T-cell (primary cell): ENCODE results near the gene MPRIP. TPM values are rescaled to one million over a fixed set of nuclear protein-coding genes. Genes with fewer than 3 reads are reported as not detected.

Experiments
- ATAC-seq, 4 experiments: fragments of 200-7000 bp in 3 of 4; fragments of 150-1000 bp in 1 of 4; cut with Tn5 transposase; replicated peaks in 1 of 4; 1 replicate in 3 of 4; 2 replicates in 1 of 4; pipeline ENCODE4 v1.10.0; 2021; ENCODE audit warnings: moderate library complexity in 3 of 4, mild to moderate bottlenecking in 2 of 4, moderate number of reproducible peaks in 1 of 4
- CTCF ChIA-PET, 2 donors: fragments of 300-600 bp; sonication (Branson Sonifier 250); formaldehyde crosslinking; loops; one replicate each; lab custom pipeline; 2022; ENCODE audit warnings: antibody characterized with exemption in 2 of 2; lab: Charles Lee
- POLR2A ChIA-PET, 2 donors: fragments of 300-600 bp; sonication (Branson Sonifier 250); formaldehyde crosslinking; loops; one replicate each; lab custom pipeline; 2022; ENCODE audit warnings: antibody characterized with exemption in 2 of 2; lab: Charles Lee
- DNase-seq, 35 experiments: peaks; one replicate each; pipeline versions ENCODE4 v3.0.0 to v3.0.0-alpha.2; 2013 to 2023
- H3K27ac ChIP-seq: one replicate; pipeline ENCODE4 v1.5.1; 2013; ENCODE audit warnings: low read length
- H3K27me3 ChIP-seq, 2 experiments: replicated peaks in 1 of 2; 1 replicate in 1 of 2; 2 replicates in 1 of 2; pipeline versions ENCODE4 v1.6.1 to v1.7.0; 2013; ENCODE audit warnings: low read length in 1 of 2, mixed read lengths in 1 of 2; ENCODE audit not compliant: control insufficient read depth in 2 of 2, insufficient read depth in 2 of 2; ENCODE audit errors: extremely low read depth in 1 of 2
- H3K36me3 ChIP-seq, 2 donors: 1 replicate in 1 of 2; 2 replicates in 1 of 2; pipeline versions ENCODE4 v1.6.1 to v1.7.0; 2013; ENCODE audit warnings: low read length in 1 of 2; ENCODE audit not compliant: control insufficient read depth in 2 of 2, insufficient read depth in 1 of 2; ENCODE audit errors: extremely low read depth in 1 of 2
- H3K4me1 ChIP-seq, 2 experiments: 1 replicate in 1 of 2; 2 replicates in 1 of 2; pipeline versions ENCODE4 v1.6.1 to v1.7.0; 2013; ENCODE audit warnings: low read length in 2 of 2, mixed read lengths in 1 of 2; ENCODE audit not compliant: insufficient read depth in 2 of 2, control insufficient read depth in 1 of 2; ENCODE audit errors: extremely low read depth in 1 of 2
- H3K4me3 ChIP-seq, 2 donors: 1 replicate in 1 of 2; 2 replicates in 1 of 2; pipeline versions ENCODE4 v1.5.1 to v1.7.0; 2013; ENCODE audit warnings: mild to moderate bottlenecking in 2 of 2, low read length in 1 of 2, moderate library complexity in 1 of 2; ENCODE audit not compliant: control insufficient read depth in 1 of 2; ENCODE audit errors: extremely low read depth in 1 of 2
- H3K9me3 ChIP-seq: 2 replicates; pipeline ENCODE4 v1.7.0; 2013
- H3K27ac Mint-ChIP-seq, 2 donors: one replicate each; pipeline ENCODE4 v1.8.0; 2020 to 2021; ENCODE audit warnings: mild to moderate bottlenecking in 2 of 2, mixed read lengths in 2 of 2
- H3K27me3 Mint-ChIP-seq, 2 donors: one replicate each; pipeline ENCODE4 v1.8.0; 2021 to 2022; ENCODE audit warnings: mixed read lengths in 2 of 2
- H3K36me3 Mint-ChIP-seq: one replicate; pipeline ENCODE4 v1.8.0; 2021; ENCODE audit warnings: mixed read lengths
- H3K4me1 Mint-ChIP-seq, 3 donors: one replicate each; pipeline ENCODE4 v1.8.0; 2020 to 2022; ENCODE audit warnings: mixed read lengths in 3 of 3, mild to moderate bottlenecking in 1 of 3
- H3K4me3 Mint-ChIP-seq, 3 donors: one replicate each; pipeline ENCODE4 v1.8.0; 2020 to 2022; ENCODE audit warnings: mild to moderate bottlenecking in 3 of 3, mixed read lengths in 3 of 3, moderate library complexity in 3 of 3
- H3K9me3 Mint-ChIP-seq, 3 donors: one replicate each; pipeline ENCODE4 v1.8.0; 2020 to 2022; ENCODE audit warnings: mixed read lengths in 3 of 3
- whole genome bisulfite sequencing: methylation state at CpG from one replicate; pipeline ENCODE4 v1.1.5; 2013; ENCODE audit warnings: missing lambda C conversion rate; ENCODE audit not compliant: insufficient coverage; 5-methylcytosine and 5-hydroxymethylcytosine counted together
- total RNA-seq, 35 experiments: library from RNA in 6 of 35; stranded (reverse) in 6 of 35; fragments of 120-200 nt in 1 of 35; gene quantifications; one replicate each; pipeline versions ENCODE4 v1.2.1 to v1.2.4 and lab custom pipeline; 2013 to 2026

MPRIP gene
- total RNA-seq, 5 donors from 2014 or later (not counting 1 experiment from before 2014, with no cell fraction given): 189 to 266 (median 247) TPM

- Mint-ChIP-seq H3K27ac (peak overlapping the region; percentile 98 to 100), H3K4me1 (peaks cover 68 to 96% (median 91%) of the 10 kb centered on the region in 3 donors), H3K27me3 (no peaks in the 10 kb centered on the region), H3K4me3 (peak overlapping the region; percentile 21 to 77 (median 64)), H3K9me3 (no peaks in the 10 kb centered on the region), H3K36me3 (peaks cover 61% of the 10 kb centered on the region)
- Histone ChIP-seq H3K9me3 (no peaks in the 10 kb centered on the region), H3K27ac (peak overlapping the region; percentile 69), H3K4me1 (peaks cover 51 to 100% of the 10 kb centered on the region in 2 experiments), H3K4me3 (no peak overlapping the region), H3K36me3 (peaks cover 16 to 74% of the 10 kb centered on the region in 2 donors), H3K27me3 (no peaks in the 10 kb centered on the region)
- ATAC-seq (peak in 1 of 4 experiments; percentile 27), DNase-seq (peak in 12 of 35 experiments; percentile 12 to 58 (median 26))
- ChIA-PET CTCF (no interaction called here), POLR2A (no interaction called here)
- WGBS: 100% methylated on average over 4 of the region's 12 CpGs
Measured at GRCh38 chr17:17177176-17177575, 134.9 kb downstream of the MPRIP start.

GRCh38 chr17:17179371-17179827 lies 137.1 kb downstream of the MPRIP start:
- Mint-ChIP-seq H3K27me3 (no peaks in the 10 kb centered on the region), H3K9me3 (no peaks in the 10 kb centered on the region), H3K4me1 (peaks cover 75 to 95% (median 91%) of the 10 kb centered on the region in 3 donors), H3K27ac (peak overlapping the region; percentile 98 to 100), H3K36me3 (peaks cover 46% of the 10 kb centered on the region), H3K4me3 (peak overlapping the region; percentile 77 to 82 (median 80))
- H3K4me3 ChIP-seq: peak overlapping the region; percentile 26 to 31
- peak; percentile 51 to 60 (median 58) for ATAC-seq
- peak in 7 of 35 experiments; percentile 21 to 65 (median 37) for DNase-seq
- H3K27ac ChIP-seq: peak overlapping the region; percentile 94
- ChIA-PET POLR2A (interaction anchor here (0.6 to 0.7 kb wide), 3 partner anchors 12 to 1118 kb away, joined by 4 to 6 read pairs (median 5); no protein-coding TSS in a partner anchor), CTCF (no interaction called here)
- H3K9me3 ChIP-seq: no peaks in the 10 kb centered on the region
- peaks cover 69 to 100% of the 10 kb centered on the region in 2 experiments for H3K4me1 ChIP-seq
- WGBS: no CpG with 5 or more reads among the region's 2 CpGs
- no peaks in the 10 kb centered on the region for H3K27me3 ChIP-seq
- H3K36me3 ChIP-seq: peaks cover 6 to 60% of the 10 kb centered on the region in 2 donors

DNA sequence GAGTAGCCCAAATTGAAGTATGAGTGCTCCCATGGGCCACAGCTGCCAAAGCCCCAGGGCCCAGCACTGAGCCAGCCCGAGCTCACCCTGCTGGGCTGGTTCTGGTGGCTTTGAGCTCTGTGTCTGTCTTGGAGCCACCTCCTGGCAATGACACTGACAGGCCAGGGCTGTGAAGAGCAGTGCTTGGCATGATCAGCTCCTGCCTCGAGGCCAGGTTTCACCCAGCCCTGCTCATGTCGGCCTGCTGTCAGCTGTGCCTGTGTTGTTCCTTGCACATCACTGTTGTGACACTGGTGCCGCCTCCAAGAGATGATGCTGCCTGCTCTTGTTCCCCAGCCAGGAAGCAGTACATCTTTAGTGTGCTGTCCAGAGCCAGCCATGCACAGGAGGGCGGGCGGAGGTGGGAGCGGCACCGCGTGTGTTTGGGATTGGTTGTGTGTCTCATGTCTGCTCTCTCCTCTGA lies 137.9 kb downstream of the MPRIP start:
- DNase-seq: peak in 10 of 35 experiments; percentile 8 to 47 (median 34)
- H3K4me3 Mint-ChIP-seq: peak overlapping the region; percentile 77 to 82 (median 80)
- Histone ChIP-seq H3K4me3 (peak overlapping the region in 1 of 2 donors; percentile 31), H3K4me1 (peaks cover 71 to 100% of the 10 kb centered on the region in 2 experiments), H3K36me3 (peaks cover 6 to 53% of the 10 kb centered on the region in 2 donors), H3K27ac (peak overlapping the region; percentile 94), H3K27me3 (no peaks in the 10 kb centered on the region), H3K9me3 (no peaks in the 10 kb centered on the region)
- peaks cover 50% of the 10 kb centered on the region for H3K36me3 Mint-ChIP-seq
- ChIA-PET CTCF (no interaction called here), POLR2A (no interaction called here)
- H3K9me3 Mint-ChIP-seq: no peaks in the 10 kb centered on the region
- WGBS: 82% methylated on average over 9 of the region's 9 CpGs
- peaks cover 83 to 96% (median 93%) of the 10 kb centered on the region in 3 donors for H3K4me1 Mint-ChIP-seq
- H3K27me3 Mint-ChIP-seq: no peaks in the 10 kb centered on the region
- ATAC-seq: peak in 3 of 4 experiments; percentile 9 to 19 (median 17)
- H3K27ac Mint-ChIP-seq: peak overlapping the region; percentile 98 to 100

DNA sequence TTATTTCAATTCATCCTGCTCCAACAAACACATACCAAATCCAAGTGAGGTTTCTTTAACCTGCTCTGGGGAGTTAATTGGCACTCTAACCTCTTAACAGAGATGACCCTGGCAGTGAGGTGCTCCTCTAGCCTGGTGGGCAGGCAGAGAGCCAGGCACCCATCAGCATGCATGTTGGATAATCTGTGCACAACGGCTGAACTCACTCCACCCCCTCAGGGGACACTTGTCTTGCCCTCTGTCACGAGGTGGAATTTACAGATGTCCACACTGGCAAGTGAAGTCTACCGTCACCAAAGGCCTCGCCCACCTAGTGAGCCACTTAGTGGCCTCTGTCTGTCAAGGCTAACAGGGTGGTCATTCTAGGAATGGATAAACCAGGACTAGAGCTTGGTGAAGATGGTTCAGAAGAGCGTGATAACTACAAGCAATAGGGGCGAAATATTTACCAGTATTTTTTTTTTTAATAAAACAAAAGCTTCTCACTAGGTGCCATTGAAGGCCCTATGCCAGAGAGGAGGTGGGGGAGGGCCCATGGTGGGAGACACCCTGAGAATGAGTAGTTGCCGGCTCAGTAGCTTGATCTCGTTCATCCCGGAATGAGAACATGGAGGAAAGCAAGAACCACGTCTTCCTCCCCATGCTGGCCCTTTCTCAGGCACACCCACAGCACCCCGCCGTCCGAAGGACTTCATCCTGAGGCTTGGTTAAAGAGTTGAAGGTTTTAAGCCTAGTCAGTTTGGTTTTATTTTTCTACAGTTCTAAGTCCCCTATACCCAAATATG lies 138.7 kb downstream of the MPRIP start:
- ATAC-seq: no peak
- Histone ChIP-seq H3K36me3 (peaks cover 6 to 46% of the 10 kb centered on the region in 2 donors), H3K27ac (peak overlapping the region; percentile 94), H3K4me3 (no peak overlapping the region), H3K27me3 (no peaks in the 10 kb centered on the region), H3K4me1 (peaks cover 71 to 98% of the 10 kb centered on the region in 2 experiments), H3K9me3 (no peaks in the 10 kb centered on the region)
- ChIA-PET POLR2A (interaction anchor here in 1 of 2 donors (0.6 kb wide), 1 partner anchor 24 kb away, joined by 3 read pairs; no protein-coding TSS in a partner anchor), CTCF (interaction anchor here in 1 of 2 donors (0.5 to 0.6 kb wide), 2 partner anchors 705 to 849 kb away, joined by 3 read pairs; no protein-coding TSS in a partner anchor)
- H3K4me1 Mint-ChIP-seq: peaks cover 87 to 96% (median 93%) of the 10 kb centered on the region in 3 donors
- H3K27ac Mint-ChIP-seq: peak overlapping the region; percentile 98 to 100
- H3K9me3 Mint-ChIP-seq: no peaks in the 10 kb centered on the region
- no peaks in the 10 kb centered on the region for H3K27me3 Mint-ChIP-seq
- WGBS: 60% methylated on average over 1 of the region's 13 CpGs
- peaks cover 55% of the 10 kb centered on the region for H3K36me3 Mint-ChIP-seq
- DNase-seq: no peak
- peak overlapping the region; percentile 77 to 83 (median 83) for H3K4me3 Mint-ChIP-seq

DNA sequence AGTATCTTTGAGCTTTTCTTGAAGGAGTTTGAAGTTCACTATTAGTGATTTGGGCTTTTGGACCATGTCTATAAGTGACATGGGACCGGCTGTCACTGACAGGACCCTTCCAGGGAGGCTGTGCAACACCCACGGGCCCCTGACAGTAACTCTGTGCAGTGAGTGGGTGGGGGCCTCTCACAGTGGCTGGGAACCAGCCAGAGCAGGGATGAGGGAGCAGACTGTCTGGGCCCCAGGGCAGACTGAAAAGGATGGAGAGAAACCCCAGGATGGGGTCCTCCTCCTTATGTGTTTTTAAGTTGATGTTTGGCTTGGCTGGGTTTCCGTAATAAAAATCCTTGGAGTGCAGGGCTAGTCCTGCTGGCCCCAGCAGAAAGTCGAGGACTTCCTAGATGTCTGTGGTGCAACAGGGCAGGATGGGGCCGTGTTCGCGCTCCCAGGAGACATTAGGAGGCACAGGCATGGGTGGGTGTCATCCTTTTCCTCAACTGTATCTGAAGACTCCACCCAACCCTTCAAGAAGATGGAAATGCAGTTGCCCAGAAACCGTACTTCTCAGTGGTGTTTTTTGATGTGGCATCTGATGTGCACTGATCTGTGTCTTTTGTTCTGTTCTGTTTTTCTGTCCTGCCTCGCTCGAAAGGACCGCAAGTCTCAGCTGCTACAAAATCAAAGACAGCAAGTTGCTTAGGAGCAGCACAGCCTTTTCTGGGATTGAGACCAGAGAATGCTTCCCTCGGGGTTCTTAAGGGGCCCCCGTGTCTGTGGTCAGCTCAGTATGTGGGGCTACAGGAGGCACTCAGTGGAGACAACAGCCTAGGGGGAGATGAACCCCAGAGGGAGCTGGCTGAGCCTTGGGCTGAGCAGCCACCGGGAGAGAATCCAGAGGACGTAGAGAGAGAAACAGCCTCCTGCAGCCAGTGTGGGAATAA lies 139.7 kb downstream of the MPRIP start:
- ATAC-seq (peak; percentile 74 to 83 (median 80)), DNase-seq (peak in 30 of 35 experiments; percentile 13 to 75 (median 43))
- ChIA-PET POLR2A (interaction anchor here in 1 of 2 donors (0.6 kb wide), 1 partner anchor 25 kb away, joined by 3 read pairs; no protein-coding TSS in a partner anchor), CTCF (interaction anchor here in 1 of 2 donors (0.5 to 0.6 kb wide), 2 partner anchors 706 to 848 kb away, joined by 3 read pairs; no protein-coding TSS in a partner anchor)
- Mint-ChIP-seq H3K27me3 (no peaks in the 10 kb centered on the region), H3K36me3 (peaks cover 50% of the 10 kb centered on the region), H3K27ac (peak overlapping the region; percentile 98 to 100), H3K4me1 (peaks cover 88 to 96% (median 94%) of the 10 kb centered on the region in 3 donors), H3K9me3 (no peaks in the 10 kb centered on the region), H3K4me3 (peak overlapping the region; percentile 77 to 83 (median 83))
- Histone ChIP-seq H3K27me3 (no peaks in the 10 kb centered on the region), H3K27ac (peak overlapping the region; percentile 94), H3K36me3 (peaks cover 9 to 42% of the 10 kb centered on the region in 2 donors), H3K4me1 (peaks cover 68 to 98% of the 10 kb centered on the region in 2 experiments), H3K9me3 (no peaks in the 10 kb centered on the region), H3K4me3 (peak overlapping the region; percentile 20 to 25)
- WGBS: 20% methylated on average over 7 of the region's 15 CpGs
